Measurements from ENCODE around the gene PECR. TPM values are rescaled to one million over a fixed set of nuclear protein-coding genes. Genes with fewer than 3 reads are reported as not detected.

Gene PECR
- total and polyA plus RNA-seq, 10 of the 15 experiments (the other 5 are each of a cell fraction or from before 2014, with no cell fraction given): 7.6 to 37.4 (median 25.7) TPM

DNA sequence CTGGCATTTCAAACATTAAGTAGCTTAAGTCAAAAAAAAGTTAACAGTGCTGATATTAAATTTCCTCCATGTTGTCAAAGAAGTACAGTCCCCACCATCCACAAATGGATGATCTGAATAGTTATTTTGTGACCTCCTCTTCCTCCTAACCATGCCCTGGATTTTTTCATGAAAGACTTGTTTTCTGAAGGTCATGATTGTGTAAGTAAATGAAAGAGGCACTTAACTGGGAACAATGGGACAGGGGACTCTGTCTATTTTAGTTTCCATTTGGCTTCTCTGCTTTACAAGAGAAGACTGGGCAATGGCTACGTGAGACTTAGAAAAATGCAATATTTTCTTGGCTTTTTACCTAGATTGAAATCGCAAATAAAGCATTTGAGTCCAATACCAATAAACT lies 32.2 kb downstream of the PECR start:
- ATAC-seq: no peak
- BruUV-seq (replicated peaks): no TSS peak
- intact Hi-C loops (cut with micrococcal nuclease; ENCODE audit: unreplicated experiment): no loop called here
- Histone ChIP-seq H4K20me1 (ENCODE audit: control insufficient read depth, insufficient read depth) (no peaks in the 10 kb centered on the region), H3K27ac (ENCODE audit: control insufficient read depth, insufficient read depth) (no peak overlapping the region), H3K4me1 (ENCODE audit: control insufficient read depth, insufficient read depth, low read length) (peaks cover 10% of the 10 kb centered on the region), H3K27me3 (replicated peaks in 1 of 2; ENCODE audit: control insufficient read depth in 2 of 2, insufficient read depth in 2 of 2, low read length in 1 of 2) (no peaks in the 10 kb centered on the region), H3K9ac (ENCODE audit: control insufficient read depth, insufficient read depth, low read length) (no peak overlapping the region), H3K4me2 (ENCODE audit: control insufficient read depth, insufficient read depth) (no peak overlapping the region), H3K9me3 (replicated peaks; ENCODE audit: control insufficient read depth, insufficient read depth, low read length) (no peaks in the 10 kb centered on the region), H3K36me3 (ENCODE audit: control insufficient read depth in 2 of 2, insufficient read depth in 2 of 2, low read length in 1 of 2) (no peaks in the 10 kb centered on the region), H3K79me2 (ENCODE audit: control insufficient read depth, insufficient read depth, low read length) (no peaks in the 10 kb centered on the region), H3K4me3 (no peak overlapping the region), H2AFZ (ENCODE audit: control insufficient read depth, low read depth, low read length) (no peak overlapping the region)
- TF ChIP-seq YY1 (IDR thresholded peaks at IDR 0.05; ENCODE audit: low read depth, low read length): no peak
- no peak for TF ChIP-seq ZSCAN29 (IDR thresholded peaks at IDR 0.05)
- TF ChIP-seq RCOR1 (conservative IDR thresholded peaks at IDR 0.05; ENCODE audit: low read depth, low read length): no peak
- no peak for TF ChIP-seq MYB (IDR thresholded peaks at IDR 0.05; ENCODE audit: borderline replicate concordance, low read depth, low read length)
- no peak for TF ChIP-seq WRNIP1 (IDR thresholded peaks at IDR 0.05; ENCODE audit: borderline replicate concordance, low read depth, low read length)
- TF ChIP-seq, protein P1, sequence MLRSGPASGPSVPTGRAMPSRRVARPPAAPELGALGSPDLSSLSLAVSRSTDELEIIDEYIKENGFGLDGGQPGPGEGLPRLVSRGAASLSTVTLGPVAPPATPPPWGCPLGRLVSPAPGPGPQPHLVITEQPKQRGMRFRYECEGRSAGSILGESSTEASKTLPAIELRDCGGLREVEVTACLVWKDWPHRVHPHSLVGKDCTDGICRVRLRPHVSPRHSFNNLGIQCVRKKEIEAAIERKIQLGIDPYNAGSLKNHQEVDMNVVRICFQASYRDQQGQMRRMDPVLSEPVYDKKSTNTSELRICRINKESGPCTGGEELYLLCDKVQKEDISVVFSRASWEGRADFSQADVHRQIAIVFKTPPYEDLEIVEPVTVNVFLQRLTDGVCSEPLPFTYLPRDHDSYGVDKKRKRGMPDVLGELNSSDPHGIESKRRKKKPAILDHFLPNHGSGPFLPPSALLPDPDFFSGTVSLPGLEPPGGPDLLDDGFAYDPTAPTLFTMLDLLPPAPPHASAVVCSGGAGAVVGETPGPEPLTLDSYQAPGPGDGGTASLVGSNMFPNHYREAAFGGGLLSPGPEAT (IDR thresholded peaks at IDR 0.05; ENCODE audit: low read depth): no peak
- TF ChIP-seq ZZZ3 (IDR thresholded peaks at IDR 0.05; ENCODE audit: control insufficient read depth, insufficient read length, low read depth): no peak
- no peak for TF ChIP-seq CHD1 (IDR thresholded peaks at IDR 0.05; ENCODE audit: low read depth, low read length)
- TF ChIP-seq RELA (IDR thresholded peaks at IDR 0.05; ENCODE audit: borderline replicate concordance, partially characterized antibody): no peak
- TF ChIP-seq DPF2 (IDR thresholded peaks at IDR 0.05): no peak
- no peak for TF ChIP-seq ETV6 (conservative IDR thresholded peaks at IDR 0.05 in 1 of 2, IDR thresholded peaks at IDR 0.05 in 1 of 2; ENCODE audit: borderline replicate concordance in 1 of 2, low read depth in 1 of 2)
- no peak for TF ChIP-seq NFYA (IDR thresholded peaks at IDR 0.05; ENCODE audit: borderline replicate concordance, low read depth, low read length)
- TF ChIP-seq, protein P2, sequence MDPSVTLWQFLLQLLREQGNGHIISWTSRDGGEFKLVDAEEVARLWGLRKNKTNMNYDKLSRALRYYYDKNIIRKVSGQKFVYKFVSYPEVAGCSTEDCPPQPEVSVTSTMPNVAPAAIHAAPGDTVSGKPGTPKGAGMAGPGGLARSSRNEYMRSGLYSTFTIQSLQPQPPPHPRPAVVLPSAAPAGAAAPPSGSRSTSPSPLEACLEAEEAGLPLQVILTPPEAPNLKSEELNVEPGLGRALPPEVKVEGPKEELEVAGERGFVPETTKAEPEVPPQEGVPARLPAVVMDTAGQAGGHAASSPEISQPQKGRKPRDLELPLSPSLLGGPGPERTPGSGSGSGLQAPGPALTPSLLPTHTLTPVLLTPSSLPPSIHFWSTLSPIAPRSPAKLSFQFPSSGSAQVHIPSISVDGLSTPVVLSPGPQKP (IDR thresholded peaks at IDR 0.05; ENCODE audit: low read depth, low read length): no peak
- TF ChIP-seq CBFB (IDR thresholded peaks at IDR 0.05; ENCODE audit: low read depth): no peak
- no peak for TF ChIP-seq TARDBP (IDR thresholded peaks at IDR 0.05; ENCODE audit: borderline replicate concordance)
- FAIRE-seq: no peak
- in situ Hi-C loops (cut with MboI): no loop called here
- RAD21 ChIA-PET (ENCODE audit: unreplicated experiment): interaction anchor here (1.1 kb wide), 1 partner anchor 38 kb away, joined by 4 read pairs; no protein-coding TSS in a partner anchor
- CTCF ChIA-PET: interaction anchor here (0.9 to 8.1 kb wide), 6 partner anchors 16 to 92 kb away, joined by 3 to 57 read pairs (median 3); no protein-coding TSS in a partner anchor
- 74% methylated on average over 2 of the region's 2 CpGs for WGBS (ENCODE audit: insufficient coverage, insufficient replicate concordance, low lambda C conversion rate, missing lambda C conversion rate)
- POLR2A ChIA-PET: interaction anchor here (0.7 to 1.7 kb wide), 3 partner anchors 9 to 46 kb away, joined by 3 to 5 read pairs (median 3); no protein-coding TSS in a partner anchor
- SMC1A ChIA-PET (ENCODE audit: uncharacterized antibody, unreplicated experiment): interaction anchor here (1.2 to 2.4 kb wide), 3 partner anchors 10 to 19 kb away, joined by 3 to 8 read pairs (median 7); no protein-coding TSS in a partner anchor
- no peak for DNase-seq (ENCODE audit: low read depth, low spot score)

Data from GM12878 (cell line).